Sigmoid colon (tissue), 7 donors: Measurements from ENCODE around the gene YARS1. TPM values are rescaled to one million over a fixed set of nuclear protein-coding genes. Genes with fewer than 3 reads are reported as not detected.
A peak's percentile ranks its signal among the peaks of the same experiment; 100 is the strongest.

Experiments used
- DNase-seq: peaks from one replicate; pipeline ENCODE4 v3.0.0-alpha.2; 2019
- H3K27ac ChIP-seq, 4 donors: fragments of 200-600 bp; sonication (generic); one replicate each; pipeline ENCODE4 v1.5.1; 2016 to 2019; ENCODE audit warnings: mild to moderate bottlenecking in 1 of 4
- H3K27me3 ChIP-seq, 3 donors: fragments of 200-600 bp; sonication (generic); one replicate each; pipeline ENCODE4 v1.5.1; 2019; ENCODE audit warnings: mild to moderate bottlenecking in 1 of 3
- H3K36me3 ChIP-seq, 4 donors: fragments of 200-600 bp; sonication (generic); one replicate each; pipeline ENCODE4 v1.5.1; 2016 to 2019
- H3K4me1 ChIP-seq, 4 donors: fragments of 200-600 bp; sonication (generic); one replicate each; pipeline ENCODE4 v1.5.1; 2017 to 2019
- H3K4me3 ChIP-seq, 4 donors: fragments of 200-600 bp; sonication (generic); one replicate each; pipeline ENCODE4 v1.5.1; 2017 to 2019; ENCODE audit warnings: mild to moderate bottlenecking in 2 of 4, moderate library complexity in 1 of 4
- H3K9me3 ChIP-seq, 4 donors: fragments of 200-600 bp in 3 of 4; sonication (generic) in 3 of 4; one replicate each; pipeline versions ENCODE4 v1.5.1 to v1.6.1; 2013 to 2019
- CTCF ChIP-seq, 4 experiments: fragments of 450-650 bp in 3 of 4; fragments of 200-600 bp in 1 of 4; IDR thresholded peaks; one replicate each; pipeline ENCODE4 v1.5.1; 2016 to 2019; ENCODE audit warnings: antibody characterized with exemption in 4 of 4, mild to moderate bottlenecking in 3 of 4, moderate library complexity in 2 of 4
- EP300 ChIP-seq, 4 donors: sonication (generic); formaldehyde crosslinking; IDR thresholded peaks; one replicate each; pipeline ENCODE4 v1.6.1; 2017; ENCODE audit warnings: antibody characterized with exemption in 4 of 4
- POLR2A ChIP-seq, 2 donors: fragments of 450-650 bp; IDR thresholded peaks; one replicate each; pipeline ENCODE4 v1.6.1; 2016; ENCODE audit warnings: antibody characterized with exemption in 2 of 2, mild to moderate bottlenecking in 2 of 2, moderate library complexity in 2 of 2
- POLR2AphosphoS5 ChIP-seq, 4 donors: sonication (generic); formaldehyde crosslinking; IDR thresholded peaks; one replicate each; pipeline ENCODE4 v1.6.1; 2017; ENCODE audit warnings: antibody characterized with exemption in 4 of 4
- WGBS, 2 donors: extraction: QIAGEN DNeasy Blood & Tissue Kit; methylation state at CpG; one replicate each; pipeline ENCODE4 v1.1.7; 2013; 5-methylcytosine and 5-hydroxymethylcytosine counted together
- intact Hi-C: fragments of 100-400 bp; cut with DNase I; formaldehyde crosslinking; loops from one replicate; pipeline ENCODE4 v1.15.1; 2023
- polyA plus RNA-seq, 3 donors: library from polyadenylated mRNA; stranded (reverse); fragments of 200-250 nt; gene quantifications; one replicate each; pipeline ENCODE4 v1.2.3, GENCODE V29; 2013
- total RNA-seq, 4 donors: library from RNA; depleted of rRNA; stranded (reverse); fragments of >200 nt; gene quantifications; one replicate each; pipeline ENCODE4 v1.1.0, GENCODE V29; 2016
- donor health status: healthy with polysubstance abuse.
- donor health status: Bipolar disorder and iron deficiency.
- donor health status: healthy.

YARS1 gene
- total and polyA plus RNA-seq, 7 donors: 28.7 to 65.2 (median 33.6) TPM

- Histone ChIP-seq H3K27ac (peak overlapping the region; percentile 96 to 100 (median 97)), H3K9me3 (no peaks in the 10 kb centered on the region), H3K27me3 (no peaks in the 10 kb centered on the region), H3K4me3 (peak overlapping the region; percentile 75 to 95 (median 87)), H3K36me3 (no peaks in the 10 kb centered on the region), H3K4me1 (peaks cover 0 to 56% (median 45%) of the 10 kb centered on the region in 4 donors)
- DNase-seq: peak; percentile 90
- WGBS, 2 donors: 1% methylated on average over 51 of the region's 51 CpGs
- intact Hi-C loops: loop anchor here (2.0 kb wide), 1 partner anchor 167 kb away; the partner anchor contains the start of genes RBBP4 and ZBTB8OS
- peak in 1 of 4 donors; percentile 16 for TF ChIP-seq EP300 (IDR thresholded peaks at IDR 0.05)
- peak in 1 of 4 experiments; percentile 7 for TF ChIP-seq CTCF (IDR thresholded peaks at IDR 0.05)
- TF ChIP-seq POLR2A (IDR thresholded peaks at IDR 0.05): peak in 1 of 2 donors; percentile 35
- peak; percentile 6 to 60 (median 54) for TF ChIP-seq POLR2AphosphoS5 (IDR thresholded peaks at IDR 0.05)
Measured at GRCh38 chr1:32817815-32818786, 943 bp upstream of the YARS1 start.

GRCh38 chr1:32816676-32817158 lies 441 bp downstream of the YARS1 start:
- peaks cover 0 to 56% (median 45%) of the 10 kb centered on the region in 4 donors for H3K4me1 ChIP-seq
- intact Hi-C loops: loop anchor here (2.0 kb wide), 1 partner anchor 166 kb away; the partner anchor contains the start of genes RBBP4 and ZBTB8OS

GRCh38 chr1:32813941-32814739 lies 3.0 kb downstream of the YARS1 start:
- intact Hi-C loops: no loop called here
- TF ChIP-seq POLR2AphosphoS5 (IDR thresholded peaks at IDR 0.05) (no peak), POLR2A (IDR thresholded peaks at IDR 0.05) (no peak)
- Histone ChIP-seq H3K27ac (peak overlapping the region in 3 of 4 donors; percentile 10 to 48 (median 37)), H3K27me3 (no peaks in the 10 kb centered on the region), H3K4me3 (no peak overlapping the region), H3K4me1 (peaks cover 0 to 42% (median 40%) of the 10 kb centered on the region in 4 donors), H3K9me3 (no peaks in the 10 kb centered on the region), H3K36me3 (peaks cover 0 to 22% (median 10%) of the 10 kb centered on the region in 4 donors)
- DNase-seq: no peak
- 92 to 94% methylated on average over 11 of the region's 11 CpGs for WGBS, 2 donors

More at GRCh38 chr1:32816676-32817158, 441 bp downstream of the YARS1 start:
- H3K36me3 ChIP-seq: no peaks in the 10 kb centered on the region
- H3K27ac ChIP-seq: peak overlapping the region; percentile 96 to 100 (median 97)
- H3K4me3 ChIP-seq: peak overlapping the region; percentile 75 to 95 (median 88)
- no peaks in the 10 kb centered on the region for H3K9me3 ChIP-seq
- TF ChIP-seq POLR2AphosphoS5 (IDR thresholded peaks at IDR 0.05) (no peak), CTCF (IDR thresholded peaks at IDR 0.05) (no peak), POLR2A (IDR thresholded peaks at IDR 0.05) (no peak), EP300 (IDR thresholded peaks at IDR 0.05) (no peak)
- no peaks in the 10 kb centered on the region for H3K27me3 ChIP-seq
- peak; percentile 66 for DNase-seq
- 0% methylated on average over 15 of the region's 15 CpGs for WGBS, 2 donors

- WGBS, 2 donors: 92 to 95% methylated on average over 3 of the region's 3 CpGs
- H3K27me3 ChIP-seq: no peaks in the 10 kb centered on the region
- peaks cover 0 to 40% (median 13%) of the 10 kb centered on the region in 4 donors for H3K36me3 ChIP-seq
- no peaks in the 10 kb centered on the region for H3K9me3 ChIP-seq
- TF ChIP-seq CTCF (IDR thresholded peaks at IDR 0.05) (no peak), EP300 (IDR thresholded peaks at IDR 0.05) (no peak), POLR2AphosphoS5 (IDR thresholded peaks at IDR 0.05) (no peak), POLR2A (IDR thresholded peaks at IDR 0.05) (no peak)
- no peak overlapping the region for H3K27ac ChIP-seq
- intact Hi-C loops: no loop called here
- no peak for DNase-seq
- H3K4me3 ChIP-seq: no peak overlapping the region
- peaks cover 0 to 32% (median 31%) of the 10 kb centered on the region in 4 donors for H3K4me1 ChIP-seq
Measured at GRCh38 chr1:32811917-32812316, 5.2 kb downstream of the YARS1 start.
